Superior temporal gyrus (tissue), 1 donor: ENCODE results near the gene IPO9.
A peak's percentile ranks its signal among the peaks of the same experiment; 100 is the strongest.
"Not testable (repeated sequence)": the region's sequence is repeated elsewhere in the genome, so short reads cannot be mapped to it uniquely, and the experiment has no call there.

Experiments used
- DNase-seq: peaks from one replicate; pipeline ENCODE4 v3.0.0-alpha.2; 2016; ENCODE audit errors: extremely low spot score

Gene IPO9

GRCh38 chr1:201888282-201889089 is 59.5 kb downstream of the IPO9 start, which contains the start of gene SHISA4:
Gene SHISA4 (plus strand): TSS chr1:201888898. CDS start chr1:201888995, 97 bp downstream.
- DNase-seq, result peak; percentile 93

GRCh38 chr1:201889090-201889968 is 60.4 kb downstream of the IPO9 start:
- peak; percentile 24 for DNase-seq

- DNase-seq, result no peak
Measured at GRCh38 chr1:201890223-201890622, 61.3 kb downstream of the IPO9 start.

GRCh38 chr1:201890806-201891450 is 62.0 kb downstream of the IPO9 start:
- no peak for DNase-seq

- DNase-seq, result no peak
Measured at GRCh38 chr1:201891451-201892045, 62.6 kb downstream of the IPO9 start.

DNA sequence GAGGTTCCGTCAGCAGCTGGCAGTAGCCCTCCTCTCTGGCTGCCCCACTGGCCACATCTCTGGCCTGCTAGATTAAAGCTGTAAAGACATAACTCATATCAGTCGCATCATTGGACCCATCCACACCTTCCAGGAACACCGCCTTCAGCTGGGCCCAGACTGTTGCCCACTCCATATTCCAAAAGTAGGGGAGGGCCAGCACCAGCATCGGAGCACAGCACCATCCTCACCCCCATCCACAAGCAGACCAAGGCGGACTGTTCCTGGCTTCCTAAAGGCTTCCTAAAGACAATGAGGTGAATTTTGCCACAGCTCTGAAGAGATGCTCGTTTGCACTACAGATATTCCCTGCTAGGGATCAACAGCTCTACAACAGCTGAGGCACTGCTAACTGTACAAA is 63.3 kb downstream of the IPO9 start:
- no peak for DNase-seq

GRCh38 chr1:201893431-201893830 is 64.5 kb downstream of the IPO9 start:
- DNase-seq, result no peak

DNA sequence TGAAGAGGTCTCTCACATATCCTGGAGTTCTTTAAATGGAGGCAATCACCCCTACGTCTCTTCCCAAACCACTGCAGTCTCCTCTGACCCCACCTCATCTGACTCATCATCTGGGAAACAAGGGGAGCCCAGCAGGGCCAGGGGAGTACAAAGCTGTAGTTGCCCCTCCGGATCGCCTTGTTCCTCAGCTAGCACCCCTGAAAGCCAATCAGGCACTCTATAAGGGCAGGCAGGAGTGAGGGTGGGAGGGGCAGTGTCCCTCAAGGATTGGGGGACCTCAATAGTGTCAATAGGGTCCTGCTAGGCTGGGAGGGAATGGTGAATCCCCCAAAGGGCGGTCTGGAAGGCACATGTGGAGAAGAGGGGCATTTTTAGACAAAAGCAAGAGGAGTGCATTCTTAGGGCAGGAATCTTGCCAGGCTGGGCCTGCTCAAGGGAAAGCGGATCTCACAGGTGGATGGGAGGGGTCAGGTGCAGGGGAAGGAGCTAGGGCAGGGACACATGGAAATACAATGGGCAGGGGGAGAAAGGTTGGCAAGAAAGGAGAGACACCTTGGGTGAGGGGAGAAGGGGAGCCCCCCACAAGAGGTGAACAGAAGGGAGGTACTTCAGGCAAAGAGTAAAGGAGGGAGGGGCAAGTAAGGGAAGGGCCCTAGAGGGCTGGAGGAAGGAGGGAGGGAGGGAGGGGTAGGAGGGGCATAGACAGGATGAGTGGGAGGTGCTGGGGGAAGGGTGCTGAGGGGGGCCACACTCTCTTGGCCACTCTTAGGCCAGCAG is 65.6 kb downstream of the IPO9 start:
- no peak for DNase-seq

DNA sequence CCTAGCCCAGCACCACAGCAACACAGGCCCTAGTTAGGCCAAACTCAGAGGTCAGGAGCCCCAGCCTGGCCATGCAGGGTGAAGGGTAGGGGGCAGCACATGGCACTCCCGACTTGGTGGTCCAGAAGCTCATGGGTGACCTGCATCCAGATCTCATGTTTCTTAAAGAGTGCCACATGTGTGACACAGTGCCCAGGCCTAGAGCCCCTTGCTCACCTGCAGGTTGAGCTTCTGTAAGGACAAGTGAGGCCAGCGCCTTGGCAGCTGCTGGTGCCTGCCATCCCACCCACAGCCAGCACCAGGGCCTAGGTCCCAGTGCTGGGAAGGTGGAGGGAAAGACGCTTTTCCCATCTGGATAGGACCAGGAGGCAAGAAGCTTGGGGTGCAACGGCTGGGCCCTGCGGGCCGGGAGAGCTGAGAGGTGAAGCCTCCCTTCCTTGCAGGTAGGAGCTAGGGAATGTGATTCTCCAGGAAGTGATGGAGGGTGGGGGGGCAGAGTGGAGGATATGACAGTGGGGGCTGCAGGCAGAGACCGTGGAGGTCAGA is 66.2 kb downstream of the IPO9 start:
- DNase-seq, result no peak

GRCh38 chr1:201895913-201896807 is 67.2 kb downstream of the IPO9 start:
- DNase-seq, result peak; percentile 87

DNA sequence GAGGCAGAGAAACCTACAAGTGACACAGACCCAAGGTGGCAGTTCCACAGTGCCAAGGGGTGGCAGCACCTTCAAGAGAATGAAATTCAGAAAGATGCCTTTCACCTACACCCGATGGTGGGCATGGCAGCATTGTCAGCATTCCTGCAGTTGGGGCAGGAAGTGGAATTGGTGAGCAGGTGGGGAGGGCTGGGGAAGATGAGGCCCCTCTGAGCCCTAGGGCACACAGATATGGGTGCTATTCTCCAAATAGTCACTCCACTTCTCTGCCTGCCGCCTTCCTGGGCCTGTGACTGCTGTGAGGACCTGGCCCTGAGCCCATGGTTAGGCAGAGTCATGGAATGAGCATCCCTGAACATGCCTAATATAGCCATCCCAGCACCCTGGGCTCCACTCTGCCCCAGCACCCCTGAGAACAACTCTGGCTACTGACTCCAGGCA is 68.0 kb downstream of the IPO9 start:
- no peak for DNase-seq

DNA sequence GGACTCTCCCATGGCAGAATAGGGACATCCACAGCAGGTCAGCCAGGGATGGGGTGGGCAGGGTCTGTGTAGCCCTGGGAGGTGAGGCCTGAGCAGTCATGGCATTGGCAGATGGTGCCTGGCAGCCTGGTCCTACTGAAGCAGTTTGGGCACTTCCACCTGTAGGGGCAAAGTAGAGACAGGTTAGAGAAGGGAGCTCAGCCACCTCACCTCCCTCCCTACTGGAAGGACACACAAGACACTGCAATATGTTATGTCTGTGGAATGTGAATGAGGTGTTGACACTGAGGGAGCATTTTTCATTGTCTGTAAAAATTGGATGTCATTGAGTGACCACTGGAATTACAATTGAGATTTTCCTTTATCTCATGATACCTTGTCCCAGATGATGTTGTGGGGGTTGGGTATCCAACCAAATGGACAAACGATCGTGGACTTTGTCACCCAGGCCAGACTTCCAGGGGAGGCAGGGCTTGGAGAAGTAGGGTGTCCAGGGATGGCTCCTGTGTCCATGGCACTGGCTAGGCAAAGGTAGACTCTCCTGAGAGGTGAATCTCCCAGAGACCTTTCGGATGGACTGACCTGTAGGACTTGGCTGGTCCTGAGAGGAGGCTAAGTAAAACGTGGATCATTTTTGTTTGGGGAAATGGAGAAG is 69.4 kb downstream of the IPO9 start:
- DNase-seq, result no peak

DNA sequence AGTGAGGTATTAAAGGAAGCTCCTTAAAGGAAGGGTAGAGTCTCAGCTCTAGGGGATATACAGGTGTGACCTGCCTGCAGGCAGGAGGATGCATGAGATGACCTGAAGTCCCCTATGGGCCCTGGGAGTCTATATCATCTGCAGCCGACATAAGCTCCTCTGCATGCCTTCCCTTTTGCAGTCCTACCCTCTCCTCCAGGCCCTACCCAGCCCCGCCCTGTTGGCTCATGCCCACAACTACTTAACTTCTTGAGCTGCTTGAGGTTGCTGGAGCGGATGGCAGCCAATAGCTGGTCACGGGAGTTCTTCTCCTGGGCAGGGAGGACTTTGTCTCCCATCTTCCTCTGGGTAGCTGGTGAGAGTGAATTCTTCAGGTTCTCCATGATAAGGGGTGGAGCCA is 70.0 kb downstream of the IPO9 start:
- DNase-seq, result no peak

- no peak for DNase-seq
Measured at GRCh38 chr1:201899683-201900429, 70.9 kb downstream of the IPO9 start.

- DNase-seq, result no peak
Measured at GRCh38 chr1:201900476-201900875, 71.5 kb downstream of the IPO9 start.

- not testable (repeated sequence) for DNase-seq
Measured at GRCh38 chr1:201901036-201901435, 72.1 kb downstream of the IPO9 start.

DNA sequence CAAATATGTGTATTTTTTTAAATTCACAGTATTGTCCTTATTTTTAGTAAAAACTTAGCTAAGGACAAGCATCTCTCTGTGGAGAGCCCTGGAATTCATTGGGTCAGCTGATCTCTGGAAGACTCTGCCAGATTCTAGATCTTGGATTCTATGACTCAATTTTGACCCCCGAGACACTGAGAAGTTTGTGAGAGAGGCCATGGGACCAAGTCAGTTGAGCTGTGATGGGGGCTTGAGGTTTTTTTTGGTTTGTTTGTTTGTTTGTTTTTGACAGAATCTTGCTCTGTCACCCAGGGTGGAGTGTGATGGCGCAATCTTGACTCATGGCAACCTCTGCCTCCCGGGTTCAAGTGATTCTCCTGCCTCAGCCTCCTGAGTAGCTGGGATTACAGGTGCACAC is 73.2 kb downstream of the IPO9 start:
- no peak for DNase-seq

GRCh38 chr1:201903135-201903534 is 74.2 kb downstream of the IPO9 start:
- no peak for DNase-seq
